H9 (cell line): Measurements from ENCODE around the gene FABP1. TPM values are rescaled to one million over a fixed set of nuclear protein-coding genes. Genes with fewer than 3 reads are reported as not detected.

Experiments
- DNase-seq: peaks from one replicate; pipeline ENCODE4 v3.0.0-alpha.2; 2017
- H2AFZ ChIP-seq: one replicate; pipeline ENCODE4 v1.6.1; 2013; ENCODE audit warnings: mild to moderate bottlenecking, low read length, control low read depth, moderate library complexity
- H2AK5ac ChIP-seq: 2 replicates; pipeline ENCODE4 v1.6.1; 2013; ENCODE audit warnings: low read length, control low read depth, mixed read lengths; ENCODE audit not compliant: insufficient read length
- H2BK120ac ChIP-seq: one replicate; pipeline ENCODE4 v1.6.1; 2013; ENCODE audit warnings: low read depth, mild to moderate bottlenecking, low read length, control low read depth, inconsistent platforms; ENCODE audit not compliant: poor library complexity, severe bottlenecking
- H2BK12ac ChIP-seq: 2 replicates; pipeline ENCODE4 v1.6.1; 2013; ENCODE audit warnings: low read length, control low read depth, mixed read lengths, low read depth; ENCODE audit not compliant: insufficient read length
- H2BK15ac ChIP-seq: 2 replicates; pipeline ENCODE4 v1.6.1; 2013; ENCODE audit warnings: low read depth, low read length, control low read depth
- H2BK20ac ChIP-seq: one replicate; pipeline ENCODE4 v1.6.1; 2013; ENCODE audit warnings: low read depth, mild to moderate bottlenecking, low read length, control low read depth, inconsistent platforms; ENCODE audit not compliant: poor library complexity, severe bottlenecking
- H2BK5ac ChIP-seq: 2 replicates; pipeline ENCODE4 v1.6.1; 2013; ENCODE audit warnings: low read length, control low read depth, mixed read lengths; ENCODE audit not compliant: insufficient read length
- H3K14ac ChIP-seq: 2 replicates; pipeline ENCODE4 v1.6.1; 2013; ENCODE audit warnings: low read length, control low read depth; ENCODE audit not compliant: insufficient read depth
- H3K18ac ChIP-seq: 2 replicates; pipeline ENCODE4 v1.6.1; 2013; ENCODE audit warnings: low read depth, mild to moderate bottlenecking, mixed read lengths, low read length, control low read depth; ENCODE audit not compliant: insufficient read length
- H3K23ac ChIP-seq: 2 replicates; pipeline ENCODE4 v1.6.1; 2013; ENCODE audit warnings: low read length, control low read depth, mixed read lengths, low read depth; ENCODE audit not compliant: insufficient read length
- H3K23me2 ChIP-seq: 2 replicates; pipeline ENCODE4 v1.6.1; 2013; ENCODE audit warnings: low read depth, mild to moderate bottlenecking, mixed read lengths, low read length, control low read depth; ENCODE audit not compliant: insufficient read length, poor library complexity, severe bottlenecking
- H3K27ac ChIP-seq: 2 replicates; pipeline ENCODE4 v1.5.1; 2013; ENCODE audit warnings: low read length, control low read depth, mixed read lengths, low read depth; ENCODE audit not compliant: insufficient read length
- H3K27me3 ChIP-seq: 2 replicates; pipeline ENCODE4 v1.6.1; 2013; ENCODE audit warnings: low read length, control low read depth, inconsistent platforms; ENCODE audit not compliant: insufficient read depth
- H3K4ac ChIP-seq: 2 replicates; pipeline ENCODE4 v1.6.1; 2013; ENCODE audit warnings: low read depth, mild to moderate bottlenecking, control low read depth, inconsistent platforms, low read length, moderate library complexity
- H3K4me1 ChIP-seq: 2 replicates; pipeline ENCODE4 v1.6.1; 2013; ENCODE audit warnings: low read length, control low read depth, inconsistent platforms; ENCODE audit not compliant: insufficient read depth
- H3K4me2 ChIP-seq: 2 replicates; pipeline ENCODE4 v1.6.1; 2013; ENCODE audit warnings: low read length, control low read depth, mixed read lengths; ENCODE audit not compliant: insufficient read length, insufficient read depth
- H3K56ac ChIP-seq: 2 replicates; pipeline ENCODE4 v1.6.1; 2013; ENCODE audit warnings: low read depth, mild to moderate bottlenecking, mixed read lengths, low read length, control low read depth; ENCODE audit not compliant: insufficient read length
- H3K79me1 ChIP-seq: 2 replicates; pipeline ENCODE4 v1.6.1; 2013; ENCODE audit warnings: low read depth, mild to moderate bottlenecking, moderate library complexity, low read length, control low read depth, inconsistent platforms; ENCODE audit not compliant: insufficient read depth, poor library complexity, severe bottlenecking
- H3K79me2 ChIP-seq: 2 replicates; pipeline ENCODE4 v1.6.1; 2013; ENCODE audit warnings: low read length, control low read depth, inconsistent platforms; ENCODE audit not compliant: insufficient read depth
- H3K9ac ChIP-seq: 2 replicates; pipeline ENCODE4 v1.6.1; 2013; ENCODE audit warnings: low read length, control low read depth, mixed read lengths; ENCODE audit not compliant: insufficient read length; ENCODE audit errors: extremely low read depth
- H3K9me3 ChIP-seq: one replicate; pipeline ENCODE4 v1.6.1; 2013; ENCODE audit warnings: low read depth, low read length, inconsistent platforms; ENCODE audit not compliant: control insufficient read depth
- H3T11ph ChIP-seq: one replicate; pipeline ENCODE4 v1.6.1; 2013; ENCODE audit warnings: mild to moderate bottlenecking, low read length, control low read depth, inconsistent platforms
- H4K20me1 ChIP-seq: one replicate; pipeline ENCODE4 v1.6.1; 2013; ENCODE audit not compliant: control insufficient read depth, insufficient read length, insufficient read depth
- H4K5ac ChIP-seq: 2 replicates; pipeline ENCODE4 v1.6.1; 2013; ENCODE audit warnings: low read depth, mild to moderate bottlenecking, mixed read lengths, low read length, control low read depth; ENCODE audit not compliant: insufficient read length
- H4K8ac ChIP-seq: replicated peaks from 2 replicates; pipeline ENCODE4 v1.6.1; 2013; ENCODE audit warnings: low read length, control low read depth, mixed read lengths, low read depth; ENCODE audit not compliant: insufficient read length
- H4K91ac ChIP-seq: 2 replicates; pipeline ENCODE4 v1.6.1; 2013; ENCODE audit warnings: low read depth, mild to moderate bottlenecking, moderate library complexity, mixed read lengths, low read length, control low read depth; ENCODE audit not compliant: insufficient read length
- H3K27ac Mint-ChIP-seq, 3 experiments: 2 replicates in 2 of 3; 3 replicates in 1 of 3; pipeline ENCODE4 v1.8.0; 2020 to 2021; ENCODE audit warnings: mixed read lengths in 3 of 3, mild to moderate bottlenecking in 1 of 3, moderate library complexity in 1 of 3
- H3K27me3 Mint-ChIP-seq: 2 replicates; pipeline ENCODE4 v1.8.0; 2021; ENCODE audit warnings: low read depth, mild to moderate bottlenecking, moderate library complexity, mixed read lengths
- H3K36me3 Mint-ChIP-seq, 3 experiments: 2 replicates in 2 of 3; 3 replicates in 1 of 3; pipeline ENCODE4 v1.8.0; 2020 to 2021; ENCODE audit warnings: low read depth in 3 of 3, mixed read lengths in 3 of 3; ENCODE audit not compliant: insufficient read depth in 1 of 3
- H3K4me1 Mint-ChIP-seq, 2 experiments: 2 replicates each; pipeline ENCODE4 v1.8.0; 2020; ENCODE audit warnings: mixed read lengths in 2 of 2
- H3K4me3 Mint-ChIP-seq, 2 experiments: 2 replicates in 1 of 2; 3 replicates in 1 of 2; pipeline ENCODE4 v1.8.0; 2020 to 2021; ENCODE audit warnings: mild to moderate bottlenecking in 2 of 2, mixed read lengths in 2 of 2, moderate library complexity in 1 of 2
- H3K9me3 Mint-ChIP-seq, 2 experiments: 2 replicates in 1 of 2; 3 replicates in 1 of 2; pipeline ENCODE4 v1.8.0; 2020; ENCODE audit warnings: mild to moderate bottlenecking in 2 of 2, mixed read lengths in 2 of 2, moderate library complexity in 1 of 2
- total RNA-seq: library from RNA; stranded (reverse); gene quantifications from 2 replicates; pipeline ENCODE4 v1.2.1, GENCODE V29; 2021
- TF ChIP-seq, protein P1 (sequence below): fragments of 200-600 bp; sonication (generic); conservative IDR thresholded peaks from 3 replicates; pipeline ENCODE4 v1.8.0; 2021; ENCODE audit warnings: antibody characterized with exemption, mild to moderate bottlenecking

The FABP1 gene
- total RNA-seq, 1 experiment from 2014 or later = not detected

DNA sequence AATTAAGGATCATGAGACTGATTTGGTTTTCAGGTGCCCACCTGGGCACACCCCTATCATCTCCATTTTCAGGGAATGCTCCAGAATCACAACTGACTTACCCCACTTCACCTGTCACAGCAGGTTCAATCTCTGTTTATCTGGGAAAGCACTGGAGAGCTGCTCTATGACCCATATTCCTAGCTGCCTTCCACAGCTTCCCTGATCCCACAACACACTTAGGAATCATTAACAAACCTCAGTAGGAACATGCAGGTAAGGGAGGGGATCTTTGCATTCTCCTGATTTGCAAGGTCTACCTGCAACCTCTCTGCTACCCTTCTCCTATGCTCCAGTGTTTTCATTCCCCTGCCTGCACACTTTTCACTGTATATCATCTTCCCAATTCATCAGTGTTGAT is 18.7 kb upstream of the FABP1 start:
- H3K36me3 Mint-ChIP-seq = peaks cover 2 to 12% (median 2%) of the 10 kb centered on the region in 3 experiments; a peak in 5 of 7 replicates
- Histone ChIP-seq H3K14ac (no peak overlapping the region), H2BK20ac (no peak overlapping the region), H3K4me1 (no peaks in the 10 kb centered on the region), H3K27ac (no peak overlapping the region), H3K23me2 (no peaks in the 10 kb centered on the region), H3K27me3 (no peaks in the 10 kb centered on the region), H2AK5ac (no peak overlapping the region), H3K56ac (no peak overlapping the region), H4K8ac (no peak overlapping the region), H3K4ac (no peak overlapping the region), H4K20me1 (no peaks in the 10 kb centered on the region), H2AFZ (no peak overlapping the region), H2BK120ac (no peak overlapping the region), H3K9ac (no peak overlapping the region), H4K91ac (no peak overlapping the region), H3T11ph (no peak overlapping the region), H3K9me3 (no peaks in the 10 kb centered on the region), H2BK12ac (no peak overlapping the region), H2BK5ac (no peak overlapping the region), H3K23ac (no peak overlapping the region), H4K5ac (no peak overlapping the region), H2BK15ac (no peak overlapping the region), H3K79me2 (no peaks in the 10 kb centered on the region), H3K4me2 (no peak overlapping the region), H3K18ac (no peak overlapping the region), H3K79me1 (no peaks in the 10 kb centered on the region)
- TF ChIP-seq, protein P1, sequence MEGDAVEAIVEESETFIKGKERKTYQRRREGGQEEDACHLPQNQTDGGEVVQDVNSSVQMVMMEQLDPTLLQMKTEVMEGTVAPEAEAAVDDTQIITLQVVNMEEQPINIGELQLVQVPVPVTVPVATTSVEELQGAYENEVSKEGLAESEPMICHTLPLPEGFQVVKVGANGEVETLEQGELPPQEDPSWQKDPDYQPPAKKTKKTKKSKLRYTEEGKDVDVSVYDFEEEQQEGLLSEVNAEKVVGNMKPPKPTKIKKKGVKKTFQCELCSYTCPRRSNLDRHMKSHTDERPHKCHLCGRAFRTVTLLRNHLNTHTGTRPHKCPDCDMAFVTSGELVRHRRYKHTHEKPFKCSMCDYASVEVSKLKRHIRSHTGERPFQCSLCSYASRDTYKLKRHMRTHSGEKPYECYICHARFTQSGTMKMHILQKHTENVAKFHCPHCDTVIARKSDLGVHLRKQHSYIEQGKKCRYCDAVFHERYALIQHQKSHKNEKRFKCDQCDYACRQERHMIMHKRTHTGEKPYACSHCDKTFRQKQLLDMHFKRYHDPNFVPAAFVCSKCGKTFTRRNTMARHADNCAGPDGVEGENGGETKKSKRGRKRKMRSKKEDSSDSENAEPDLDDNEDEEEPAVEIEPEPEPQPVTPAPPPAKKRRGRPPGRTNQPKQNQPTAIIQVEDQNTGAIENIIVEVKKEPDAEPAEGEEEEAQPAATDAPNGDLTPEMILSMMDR = no peak
- DNase-seq = no peak
- peaks cover 14 to 17% of the 10 kb centered on the region in 2 experiments for H3K9me3 Mint-ChIP-seq
- H3K27ac Mint-ChIP-seq = no peak overlapping the region
- H3K4me3 Mint-ChIP-seq = no peak overlapping the region
- H3K4me1 Mint-ChIP-seq = no peaks in the 10 kb centered on the region
- H3K27me3 Mint-ChIP-seq = peaks cover 8% of the 10 kb centered on the region
